Measurements from ENCODE around the gene UNC79.

DNA sequence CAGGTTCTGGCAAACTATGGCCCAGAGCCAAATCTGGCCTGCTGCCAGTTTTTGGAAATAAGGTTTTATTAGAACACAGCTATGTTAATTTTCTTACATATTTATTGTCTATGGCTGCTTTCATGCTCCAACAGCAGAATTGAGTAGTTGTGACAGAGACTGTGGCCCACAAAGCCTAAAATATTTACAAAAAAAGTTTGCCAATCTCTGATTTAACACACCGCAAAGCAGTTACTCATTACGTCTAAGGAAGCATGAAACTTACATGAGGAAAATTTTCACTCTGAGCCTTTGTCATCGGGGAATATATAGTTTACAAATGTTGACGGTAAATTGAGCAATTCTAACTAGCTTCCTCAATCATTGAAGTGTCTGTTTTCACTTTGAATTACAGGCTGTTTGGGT is 96.5 kb downstream of the UNC79 start:
- no peak for TF ChIP-seq POLR2AphosphoS5 (IDR thresholded peaks at IDR 0.05; ENCODE audit: low read depth, low read length)
- no peak for TF ChIP-seq POLR2A (IDR thresholded peaks at IDR 0.05; ENCODE audit: low read depth, low read length)
- TF ChIP-seq TAF1 (IDR thresholded peaks at IDR 0.05; ENCODE audit: borderline replicate concordance, low read depth, low read length) = no peak
